Nucleus accumbens (tissue), 56 donors: ENCODE results near the gene DIPK2B.

Experiments used
- DNase-seq, 56 donors: peaks; one replicate each; lab custom pipeline; 2025; lab: John Stamatoyannopoulos, UW

DIPK2B gene, protein sequence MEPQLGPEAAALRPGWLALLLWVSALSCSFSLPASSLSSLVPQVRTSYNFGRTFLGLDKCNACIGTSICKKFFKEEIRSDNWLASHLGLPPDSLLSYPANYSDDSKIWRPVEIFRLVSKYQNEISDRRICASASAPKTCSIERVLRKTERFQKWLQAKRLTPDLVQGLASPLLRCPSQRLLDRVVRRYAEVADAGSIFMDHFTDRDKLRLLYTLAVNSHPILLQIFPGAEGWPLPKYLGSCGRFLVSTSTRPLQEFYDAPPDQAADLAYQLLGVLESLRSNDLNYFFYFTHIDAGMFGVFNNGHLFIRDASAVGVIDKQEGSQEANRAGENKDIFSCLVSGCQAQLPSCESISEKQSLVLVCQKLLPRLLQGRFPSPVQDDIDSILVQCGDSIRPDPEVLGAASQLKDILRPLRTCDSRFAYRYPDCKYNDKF

DNA sequence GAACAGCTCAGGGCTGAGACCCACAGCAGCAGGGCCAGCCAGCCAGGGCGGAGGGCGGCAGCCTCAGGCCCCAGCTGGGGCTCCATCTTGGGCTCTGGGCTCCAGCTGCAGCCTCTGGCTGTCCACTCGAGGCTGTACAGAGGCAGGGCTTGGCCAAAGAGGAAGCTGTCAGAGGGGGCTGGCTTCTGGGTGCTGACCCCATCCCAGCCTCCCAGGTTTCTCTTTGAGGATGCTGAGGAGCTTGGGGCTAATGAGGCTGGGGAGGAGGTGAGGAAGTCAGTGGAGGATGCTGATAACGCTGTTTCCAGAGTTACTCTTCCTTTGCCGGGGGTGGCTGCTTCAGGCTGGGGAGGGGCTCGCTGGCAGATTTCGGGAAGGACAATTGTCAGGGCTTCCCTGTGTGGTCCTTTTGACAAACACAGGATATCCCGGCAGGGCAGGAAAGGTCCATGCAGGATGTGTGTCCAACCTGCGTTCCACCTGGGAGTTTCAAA, at the start of gene DIPK2B:
Gene DIPK2B (minus strand): TSS at position 136 of the 494 bp plus-strand sequence. CDS start 50 bp downstream, at position 86.
- no peak for DNase-seq

DNA sequence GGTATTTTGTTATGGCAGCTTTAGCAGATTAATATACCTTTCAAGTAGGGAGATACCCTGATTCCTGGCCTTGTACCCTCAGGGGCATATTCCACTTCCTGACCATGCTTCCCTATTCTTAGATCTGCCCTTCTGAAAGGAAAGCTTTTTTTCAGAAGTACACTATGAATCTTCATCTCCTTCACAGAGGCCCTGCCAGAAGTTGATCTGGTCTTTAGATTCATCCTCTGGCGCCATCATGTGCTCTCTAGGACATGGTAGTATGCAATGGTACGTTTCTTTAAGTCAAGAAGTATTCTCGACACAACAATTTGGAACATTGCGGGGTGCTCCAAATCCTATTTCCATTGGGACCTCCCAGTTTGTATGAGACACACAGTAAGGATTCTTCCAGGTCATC, 39.6 kb upstream of the DIPK2B start:
- peak in 1 of 56 donors; percentile 1 for DNase-seq

DNA sequence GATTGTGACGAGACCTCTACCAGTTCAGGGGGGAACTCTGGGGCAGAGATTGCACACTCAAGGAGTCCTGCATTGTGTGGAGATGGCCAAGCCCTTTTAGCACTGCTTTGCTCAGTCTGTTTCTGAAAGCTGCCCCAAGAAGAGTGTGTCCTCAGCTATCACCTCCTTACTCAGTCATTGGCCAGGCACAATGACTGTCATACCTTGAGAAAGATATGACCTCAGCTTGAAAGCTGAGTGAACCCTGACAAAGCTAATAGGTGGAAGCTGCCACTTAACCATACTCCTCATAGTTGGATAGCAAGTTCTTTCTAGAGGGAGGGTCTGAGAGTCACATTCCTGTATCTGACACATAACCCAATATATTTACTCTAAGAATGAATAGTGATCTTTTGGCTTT, 37.8 kb upstream of the DIPK2B start:
- DNase-seq: no peak

DNA sequence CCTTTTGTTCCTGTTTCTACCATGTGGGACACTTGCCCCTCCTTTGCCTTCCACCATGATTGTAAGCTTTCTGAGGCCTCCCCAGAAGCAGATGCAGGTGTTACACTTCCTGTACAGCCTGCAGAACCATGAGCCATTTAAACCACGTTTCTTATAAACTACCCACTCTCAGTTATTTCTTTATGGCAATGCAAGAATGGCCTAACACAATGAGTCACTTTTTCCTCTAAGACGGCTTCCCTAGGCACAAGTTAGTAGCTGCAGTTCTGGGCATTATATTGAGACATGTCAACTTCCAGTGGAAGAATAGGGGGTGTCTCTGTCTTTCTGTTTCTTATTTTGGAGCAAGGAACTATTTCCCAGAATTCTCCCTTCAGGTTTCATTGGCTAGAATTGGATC, 32.9 kb upstream of the DIPK2B start:
- no peak for DNase-seq

DNA sequence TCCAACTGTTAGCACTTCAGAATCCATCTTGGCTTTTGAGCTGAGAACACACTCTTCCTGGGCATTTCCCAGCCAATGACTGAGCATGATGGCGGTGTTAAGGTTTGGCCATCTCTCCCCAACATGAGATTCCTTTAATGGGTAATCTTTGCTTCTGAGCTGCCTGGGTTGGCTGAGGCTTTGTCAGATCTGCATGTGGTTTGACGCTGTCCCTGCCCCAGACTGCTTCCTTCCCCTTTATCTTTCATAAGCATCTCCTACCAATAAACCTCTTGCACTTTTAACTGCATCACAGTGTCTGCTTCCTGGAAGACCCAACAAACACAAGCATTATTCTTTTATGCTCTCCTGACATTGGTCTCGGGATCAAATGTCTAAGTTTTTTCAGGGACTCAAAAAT, 31.5 kb upstream of the DIPK2B start:
- DNase-seq: no peak

DNA sequence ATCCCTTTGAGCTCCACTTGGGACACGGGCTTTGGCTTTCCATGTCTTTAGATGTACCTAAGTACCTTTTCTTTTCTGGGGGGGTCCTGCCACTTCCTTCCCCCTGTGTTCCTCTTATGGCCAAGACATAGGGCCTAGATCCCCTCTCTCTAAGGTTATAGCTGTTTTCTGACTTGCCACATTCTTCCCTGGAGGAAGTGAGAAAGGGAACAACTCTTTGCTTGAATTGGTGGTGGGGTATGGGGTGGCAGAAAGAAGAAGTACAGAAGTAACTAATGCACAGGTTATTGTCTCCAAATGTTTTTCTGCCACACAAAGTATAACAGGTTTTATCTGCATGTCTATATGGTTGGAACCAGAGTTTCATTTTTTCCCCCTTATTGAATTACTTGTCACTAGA, 29.7 kb upstream of the DIPK2B start:
- no peak for DNase-seq

DNA sequence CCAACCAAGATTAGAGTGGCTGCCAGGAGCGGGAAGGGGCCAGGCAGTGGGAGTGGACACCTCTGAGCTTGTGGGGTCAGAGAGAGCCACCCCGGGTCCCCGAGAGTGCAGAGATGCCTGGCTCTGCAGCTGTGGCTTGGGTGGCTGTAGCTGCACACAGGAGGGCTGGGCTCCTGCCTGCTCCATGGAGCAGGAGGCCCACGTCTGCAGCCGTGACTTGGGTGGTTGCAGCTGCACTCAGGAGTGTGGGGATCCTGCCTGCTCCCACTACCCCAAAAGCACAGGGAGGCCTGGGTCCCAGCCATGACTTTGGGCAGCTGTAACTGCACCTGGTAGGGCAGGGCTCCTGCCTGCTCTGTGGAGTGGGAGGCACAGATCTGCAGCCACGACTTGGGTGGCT, 28.7 kb upstream of the DIPK2B start:
- no peak for DNase-seq

DNA sequence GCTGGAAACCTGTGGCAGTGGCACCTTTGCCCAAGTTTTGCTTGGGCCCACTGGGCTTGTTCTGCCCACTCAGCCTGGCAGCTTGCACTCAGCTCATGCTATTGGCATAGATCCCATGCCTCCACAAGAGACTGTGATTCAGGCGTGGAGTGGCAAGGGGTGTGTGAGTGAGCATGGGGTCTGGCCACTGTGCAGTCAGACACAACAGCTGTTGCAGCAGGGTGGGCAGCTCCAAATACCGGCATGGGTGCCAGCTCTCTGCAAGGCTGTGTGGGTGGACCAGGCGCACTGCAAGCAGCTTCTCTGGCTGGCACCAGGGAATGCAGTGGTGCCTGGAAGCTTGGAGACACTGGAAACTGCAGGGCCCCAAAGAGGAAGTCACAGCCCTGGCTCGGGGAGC, 27.4 kb upstream of the DIPK2B start:
- DNase-seq: peak in 1 of 56 donors; percentile 3

DNA sequence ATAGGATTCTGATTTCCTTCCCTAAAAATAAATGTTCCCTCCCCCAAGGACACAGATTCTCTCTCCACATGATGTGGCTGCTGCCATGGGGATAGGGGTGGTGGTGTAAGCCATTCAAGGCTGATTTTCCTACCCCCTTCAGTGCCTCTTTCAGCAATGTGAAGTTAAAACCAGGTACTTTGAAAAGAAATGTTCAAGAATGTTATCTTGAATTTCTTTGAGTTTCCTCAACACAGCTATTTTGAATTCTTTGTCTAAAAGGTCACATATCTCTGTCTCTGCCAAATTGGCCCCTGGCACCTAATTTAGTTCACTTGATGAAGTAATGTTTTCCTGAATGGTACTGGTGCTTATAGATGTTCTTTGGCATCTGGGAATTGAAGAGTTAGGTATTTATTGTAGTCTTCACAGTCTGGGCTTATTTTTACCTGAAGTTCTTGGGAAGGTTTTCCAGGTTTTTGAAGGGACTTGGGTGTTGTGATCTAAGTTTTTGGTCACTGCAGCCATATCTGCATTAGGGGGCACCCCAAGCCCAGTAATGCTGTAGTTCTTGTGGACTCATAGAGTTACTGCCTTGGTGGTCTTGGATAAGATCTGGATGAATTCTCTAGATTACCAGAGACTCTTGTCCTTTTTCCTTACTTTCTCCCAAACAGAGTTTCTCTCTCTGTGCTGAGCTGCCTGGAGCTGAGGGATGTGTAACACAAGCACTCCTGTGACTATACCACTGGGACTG, 7.6 kb upstream of the DIPK2B start:
- DNase-seq: no peak

DNA sequence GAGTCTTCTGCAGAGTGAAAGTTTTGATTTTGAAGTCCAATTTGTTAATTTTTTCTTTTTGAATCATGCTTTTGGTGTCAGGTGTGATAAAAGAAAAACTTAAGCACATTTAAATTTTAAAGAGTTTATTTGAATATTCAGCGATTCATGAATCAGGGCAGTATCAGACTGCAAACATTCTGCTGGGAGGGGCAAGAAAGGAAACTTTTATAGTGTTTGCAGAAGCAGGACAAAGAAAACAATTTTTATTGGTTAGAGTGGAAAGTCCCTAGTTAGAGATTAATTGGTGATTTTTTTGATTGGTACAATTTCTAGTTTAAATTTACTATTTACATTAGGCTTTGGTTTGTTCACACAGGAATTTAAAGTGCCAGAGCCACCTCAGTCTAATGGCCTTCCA, 1.5 kb upstream of the DIPK2B start:
- DNase-seq: no peak

DNA sequence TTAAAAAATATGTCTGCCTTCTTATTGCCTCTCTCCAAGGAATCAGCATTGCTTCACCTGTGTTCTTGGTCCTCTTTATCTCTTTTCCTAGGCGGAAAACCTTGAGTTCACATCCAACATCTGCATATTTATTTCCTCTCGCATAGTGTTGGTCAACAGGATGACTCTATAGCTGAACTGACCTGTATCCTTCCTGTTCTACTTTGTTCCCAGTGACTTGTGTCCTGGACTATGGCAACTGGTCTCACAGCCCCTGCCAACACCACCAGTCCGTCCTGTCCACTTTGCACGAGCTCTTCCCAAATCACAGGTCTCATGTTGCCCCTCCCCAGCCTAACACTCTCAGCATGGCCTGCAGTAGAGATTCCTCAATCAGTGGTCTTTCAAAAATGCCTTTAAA, 2.0 kb downstream of the DIPK2B start:
- no peak for DNase-seq

DNA sequence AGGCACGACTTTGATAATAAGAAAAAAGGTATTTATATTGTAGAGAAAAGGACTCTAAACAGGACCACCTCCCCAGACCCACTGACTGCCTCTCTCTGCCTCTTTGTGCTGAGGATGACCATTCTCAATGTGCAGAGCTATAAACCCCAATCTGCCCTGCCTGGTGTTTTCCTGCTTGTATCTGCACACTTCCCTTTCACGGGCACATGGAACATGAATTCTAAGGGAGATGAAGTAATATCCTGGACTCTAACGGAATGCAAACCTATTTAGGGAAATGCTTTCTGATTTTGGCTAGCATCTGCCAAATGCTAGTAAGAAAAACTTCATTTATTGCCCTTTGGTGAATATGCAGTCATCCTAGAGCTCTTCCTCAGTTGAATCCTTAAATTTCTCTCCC, 2.4 kb downstream of the DIPK2B start:
- no peak for DNase-seq

DNA sequence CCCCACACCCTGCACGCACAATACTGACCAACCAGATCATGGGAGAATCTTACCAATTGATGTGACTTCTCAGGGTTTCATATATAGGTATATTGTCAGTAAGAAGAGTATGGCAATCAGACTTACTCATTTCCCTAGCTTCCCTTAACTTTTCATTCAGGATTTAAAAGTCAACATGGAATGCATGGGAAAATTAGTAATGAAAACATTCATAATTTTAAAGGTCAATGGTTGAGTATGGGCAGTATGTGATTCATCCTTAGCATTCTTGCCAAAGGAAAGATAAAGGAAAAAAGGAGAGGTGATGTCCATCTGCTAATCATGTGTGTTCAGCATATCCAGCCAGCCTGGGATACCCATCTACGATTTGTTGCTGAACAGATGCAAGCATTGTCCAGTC, 4.0 kb downstream of the DIPK2B start:
- DNase-seq: no peak

DNA sequence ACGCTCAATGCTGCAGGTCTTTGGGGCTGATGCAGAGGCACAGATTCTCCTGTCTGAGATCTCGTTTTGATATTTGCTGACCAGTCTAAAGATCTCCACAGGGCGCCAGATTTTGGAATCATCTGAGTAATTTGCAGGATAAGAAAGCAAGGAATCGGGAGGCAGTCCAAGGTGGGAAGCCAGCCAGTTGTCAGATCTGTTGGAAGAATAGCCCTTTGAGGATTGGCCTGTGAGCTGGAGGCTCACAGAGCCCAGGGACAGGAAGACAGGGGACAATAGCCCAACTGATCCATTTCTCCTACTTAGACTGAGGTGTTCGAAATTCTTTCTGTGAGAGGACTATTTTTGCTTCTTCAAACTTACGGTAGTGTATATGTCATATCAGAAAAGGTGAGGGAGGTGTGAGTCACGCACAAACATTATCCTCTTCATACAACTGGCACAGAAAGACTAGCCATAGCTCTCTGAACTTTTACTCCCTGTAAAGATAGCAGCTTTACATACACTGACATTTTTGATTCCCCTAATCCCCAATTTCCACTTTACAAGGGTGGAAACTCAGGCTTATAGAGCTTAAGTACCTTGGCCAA, 8.8 kb downstream of the DIPK2B start:
- peak in 46 of 56 donors; percentile 1 to 71 (median 26) for DNase-seq

DNA sequence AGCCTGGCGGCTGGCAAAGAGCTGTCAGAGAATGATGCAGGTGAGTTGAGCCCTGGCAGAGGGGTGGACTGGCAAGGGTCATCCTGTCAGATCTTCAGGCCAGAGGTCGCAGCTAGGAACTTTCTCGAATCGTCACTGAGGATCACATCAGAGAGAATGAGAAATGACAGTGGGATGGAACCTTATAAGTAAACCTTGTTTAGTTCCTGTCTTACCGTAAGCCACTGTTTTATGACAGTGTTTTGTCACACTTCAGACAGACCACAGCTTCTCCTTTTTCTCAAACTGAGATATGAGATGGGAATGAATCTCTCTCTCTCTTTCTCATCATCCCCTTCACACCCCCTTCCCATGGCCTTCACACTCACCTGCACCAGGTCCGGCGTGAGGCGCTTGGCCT, 9.3 kb downstream of the DIPK2B start:
- no peak for DNase-seq

DNA sequence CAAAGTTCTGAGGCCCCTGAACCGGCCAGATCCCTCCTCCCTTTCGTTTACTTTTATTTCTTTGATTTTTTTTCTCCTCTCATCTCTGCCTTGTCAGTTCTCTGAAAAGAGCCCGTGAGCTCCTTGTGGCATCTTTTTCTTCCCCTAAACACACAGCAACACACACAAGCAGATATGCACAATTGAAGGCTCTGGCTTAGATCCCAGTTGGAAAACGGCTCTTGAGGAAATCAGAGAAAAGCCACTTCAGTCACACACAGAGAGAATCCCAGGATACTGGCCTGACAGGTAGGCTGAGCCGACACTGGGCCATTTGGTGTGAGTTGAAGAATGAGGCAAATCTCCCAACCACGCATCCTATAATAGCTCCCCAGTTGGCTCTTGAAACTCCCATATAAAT, 12.9 kb downstream of the DIPK2B start:
- DNase-seq: peak in 10 of 56 donors; percentile 11 to 61 (median 48)

DNA sequence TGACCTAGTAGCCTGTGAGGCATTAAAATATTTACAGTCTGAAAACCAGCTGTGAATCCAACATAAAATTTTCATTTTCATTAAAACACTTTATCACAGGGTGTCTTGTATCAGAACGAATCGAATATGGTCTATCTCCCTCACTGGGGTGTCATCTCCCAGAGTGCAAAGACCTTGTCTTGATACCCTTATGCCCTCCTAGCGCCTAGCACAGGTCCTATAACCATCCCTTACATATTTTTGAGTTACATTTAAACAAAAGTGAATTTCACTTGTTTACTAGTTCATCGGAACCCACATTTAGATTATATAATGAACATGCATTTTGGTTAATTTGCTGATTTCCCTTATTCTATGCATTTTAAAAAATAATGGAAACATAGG, 14.0 kb downstream of the DIPK2B start:
- DNase-seq: no peak

DNA sequence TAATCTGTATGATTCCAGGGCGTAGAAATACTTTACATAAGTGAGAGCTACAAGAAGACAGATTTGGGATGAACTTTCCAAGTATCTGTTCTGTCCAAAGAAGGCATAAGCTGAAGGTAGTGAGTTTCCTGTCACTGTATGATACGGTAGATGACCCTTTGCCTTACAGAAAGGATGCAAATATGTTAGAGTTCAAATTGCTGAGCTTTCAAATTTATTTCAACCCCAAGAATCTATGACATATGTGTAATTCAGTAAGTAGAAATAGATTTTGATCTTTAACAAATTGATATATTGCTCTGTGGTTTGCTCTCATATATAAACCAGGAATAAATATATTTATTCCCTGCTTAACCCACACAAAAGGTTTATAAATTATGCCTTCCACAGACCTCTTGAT, 16.5 kb downstream of the DIPK2B start:
- no peak for DNase-seq

DNA sequence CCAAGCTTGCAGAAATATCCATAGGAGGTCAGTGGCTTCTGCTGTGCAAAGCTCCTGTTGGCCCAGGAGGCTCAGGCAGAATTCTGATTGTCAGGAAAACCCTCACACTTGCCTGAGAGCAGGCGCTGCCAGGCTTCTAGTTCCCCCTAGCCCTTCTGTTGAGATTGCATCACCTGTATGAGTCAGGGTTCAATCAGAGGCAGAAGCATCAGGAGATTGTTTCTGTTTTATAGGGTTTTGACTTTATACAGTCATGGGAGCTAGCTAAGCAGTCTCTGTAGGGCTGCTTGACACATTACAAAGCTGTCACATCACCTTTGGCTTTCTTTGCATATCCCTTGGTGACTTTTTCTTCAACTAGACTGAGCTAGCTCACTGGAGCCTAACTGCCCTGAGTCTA, 27.8 kb downstream of the DIPK2B start:
- no peak for DNase-seq

DNA sequence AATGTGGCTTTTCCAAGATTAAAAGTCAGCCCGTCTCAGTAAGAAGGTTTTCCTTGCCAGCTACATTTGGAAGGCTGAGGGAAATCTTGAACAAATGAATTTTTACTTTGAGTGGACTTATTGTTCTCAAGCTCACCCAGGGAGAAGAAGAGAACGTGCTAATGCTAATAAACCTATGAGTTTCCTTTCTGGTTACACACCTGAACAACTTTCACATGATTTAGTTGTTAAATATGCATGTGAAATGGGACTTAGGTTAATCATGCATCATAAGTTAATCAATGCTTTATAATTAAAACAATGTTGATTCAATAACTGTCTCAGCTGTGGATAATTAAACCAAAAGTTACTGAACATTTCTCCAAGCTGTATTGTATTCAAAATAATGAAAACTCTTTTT, 33.9 kb downstream of the DIPK2B start:
- DNase-seq: no peak

DNA sequence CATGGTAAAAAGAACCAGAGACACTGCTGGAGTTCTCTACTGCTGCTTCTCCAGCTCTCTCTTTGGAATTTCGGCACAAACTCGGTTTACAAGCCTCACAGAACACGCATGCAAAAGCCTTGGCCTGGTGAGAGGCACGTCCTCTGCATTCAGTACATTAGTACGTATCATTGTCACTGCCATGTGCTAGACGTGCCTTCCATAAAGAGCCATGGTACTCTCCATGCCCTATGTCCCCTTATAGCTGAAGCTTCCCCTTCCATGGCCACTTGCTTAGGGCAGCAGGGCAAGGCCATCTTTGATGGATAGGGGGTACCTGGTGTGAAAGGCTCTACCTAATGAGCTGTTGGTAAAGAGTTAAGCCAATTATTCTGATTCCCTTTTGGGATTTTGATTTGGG, 35.0 kb downstream of the DIPK2B start:
- DNase-seq: no peak
